ENCODE data around the gene RASSF5.

DNA sequence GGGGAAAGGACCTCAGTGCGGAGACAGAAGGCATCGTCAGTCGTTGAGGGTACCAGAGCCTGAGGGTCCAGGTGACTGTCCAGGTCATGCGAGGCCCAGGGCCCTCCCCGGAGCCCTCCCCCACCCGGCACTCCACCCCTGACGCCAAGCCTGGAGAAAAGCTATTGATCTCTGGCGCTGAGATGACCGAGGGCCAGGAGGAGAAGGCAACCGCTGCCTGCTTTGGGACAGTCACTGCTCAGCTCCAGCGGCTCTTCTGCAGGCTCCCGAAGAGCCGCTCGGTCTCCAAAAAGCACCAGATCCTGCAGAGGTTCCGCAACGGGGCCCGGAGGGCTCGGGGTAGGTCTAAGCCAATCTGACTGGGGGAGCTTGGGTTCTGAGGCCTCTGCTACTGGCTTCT lies 10.9 kb downstream of the RASSF5 start:
- TF ChIP-seq RCOR1 (conservative IDR thresholded peaks at IDR 0.05; ENCODE audit: low read depth, low read length) (no peak), CHD1 (IDR thresholded peaks at IDR 0.05; ENCODE audit: low read depth, low read length) (no peak), ZNF217 (IDR thresholded peaks at IDR 0.05) (no peak), JUND (IDR thresholded peaks at IDR 0.05; ENCODE audit: low read depth, low read length) (no peak), RAD21 (IDR thresholded peaks at IDR 0.05; ENCODE audit: insufficient read depth, low read depth, low read length) (no peak), KDM1A (IDR thresholded peaks at IDR 0.05; ENCODE audit: borderline replicate concordance) (no peak), EP300 (IDR thresholded peaks at IDR 0.05; ENCODE audit: borderline replicate concordance in 1 of 2, control insufficient read depth in 1 of 2, low read depth in 2 of 2, low read length in 2 of 2) (no peak)
- TF ChIP-seq, protein P1, sequence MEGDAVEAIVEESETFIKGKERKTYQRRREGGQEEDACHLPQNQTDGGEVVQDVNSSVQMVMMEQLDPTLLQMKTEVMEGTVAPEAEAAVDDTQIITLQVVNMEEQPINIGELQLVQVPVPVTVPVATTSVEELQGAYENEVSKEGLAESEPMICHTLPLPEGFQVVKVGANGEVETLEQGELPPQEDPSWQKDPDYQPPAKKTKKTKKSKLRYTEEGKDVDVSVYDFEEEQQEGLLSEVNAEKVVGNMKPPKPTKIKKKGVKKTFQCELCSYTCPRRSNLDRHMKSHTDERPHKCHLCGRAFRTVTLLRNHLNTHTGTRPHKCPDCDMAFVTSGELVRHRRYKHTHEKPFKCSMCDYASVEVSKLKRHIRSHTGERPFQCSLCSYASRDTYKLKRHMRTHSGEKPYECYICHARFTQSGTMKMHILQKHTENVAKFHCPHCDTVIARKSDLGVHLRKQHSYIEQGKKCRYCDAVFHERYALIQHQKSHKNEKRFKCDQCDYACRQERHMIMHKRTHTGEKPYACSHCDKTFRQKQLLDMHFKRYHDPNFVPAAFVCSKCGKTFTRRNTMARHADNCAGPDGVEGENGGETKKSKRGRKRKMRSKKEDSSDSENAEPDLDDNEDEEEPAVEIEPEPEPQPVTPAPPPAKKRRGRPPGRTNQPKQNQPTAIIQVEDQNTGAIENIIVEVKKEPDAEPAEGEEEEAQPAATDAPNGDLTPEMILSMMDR (IDR thresholded peaks at IDR 0.05 in 2 of 3, conservative IDR thresholded peaks at IDR 0.05 in 1 of 3; ENCODE audit: control insufficient read depth in 2 of 3, extremely low read depth in 1 of 3, insufficient read depth in 1 of 3, low read depth in 3 of 3, low read length in 3 of 3): no peak
- TF ChIP-seq, protein P2, sequence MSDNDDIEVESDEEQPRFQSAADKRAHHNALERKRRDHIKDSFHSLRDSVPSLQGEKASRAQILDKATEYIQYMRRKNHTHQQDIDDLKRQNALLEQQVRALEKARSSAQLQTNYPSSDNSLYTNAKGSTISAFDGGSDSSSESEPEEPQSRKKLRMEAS (IDR thresholded peaks at IDR 0.05; ENCODE audit: low read depth, low read length): no peak
- TF ChIP-seq, protein P3, sequence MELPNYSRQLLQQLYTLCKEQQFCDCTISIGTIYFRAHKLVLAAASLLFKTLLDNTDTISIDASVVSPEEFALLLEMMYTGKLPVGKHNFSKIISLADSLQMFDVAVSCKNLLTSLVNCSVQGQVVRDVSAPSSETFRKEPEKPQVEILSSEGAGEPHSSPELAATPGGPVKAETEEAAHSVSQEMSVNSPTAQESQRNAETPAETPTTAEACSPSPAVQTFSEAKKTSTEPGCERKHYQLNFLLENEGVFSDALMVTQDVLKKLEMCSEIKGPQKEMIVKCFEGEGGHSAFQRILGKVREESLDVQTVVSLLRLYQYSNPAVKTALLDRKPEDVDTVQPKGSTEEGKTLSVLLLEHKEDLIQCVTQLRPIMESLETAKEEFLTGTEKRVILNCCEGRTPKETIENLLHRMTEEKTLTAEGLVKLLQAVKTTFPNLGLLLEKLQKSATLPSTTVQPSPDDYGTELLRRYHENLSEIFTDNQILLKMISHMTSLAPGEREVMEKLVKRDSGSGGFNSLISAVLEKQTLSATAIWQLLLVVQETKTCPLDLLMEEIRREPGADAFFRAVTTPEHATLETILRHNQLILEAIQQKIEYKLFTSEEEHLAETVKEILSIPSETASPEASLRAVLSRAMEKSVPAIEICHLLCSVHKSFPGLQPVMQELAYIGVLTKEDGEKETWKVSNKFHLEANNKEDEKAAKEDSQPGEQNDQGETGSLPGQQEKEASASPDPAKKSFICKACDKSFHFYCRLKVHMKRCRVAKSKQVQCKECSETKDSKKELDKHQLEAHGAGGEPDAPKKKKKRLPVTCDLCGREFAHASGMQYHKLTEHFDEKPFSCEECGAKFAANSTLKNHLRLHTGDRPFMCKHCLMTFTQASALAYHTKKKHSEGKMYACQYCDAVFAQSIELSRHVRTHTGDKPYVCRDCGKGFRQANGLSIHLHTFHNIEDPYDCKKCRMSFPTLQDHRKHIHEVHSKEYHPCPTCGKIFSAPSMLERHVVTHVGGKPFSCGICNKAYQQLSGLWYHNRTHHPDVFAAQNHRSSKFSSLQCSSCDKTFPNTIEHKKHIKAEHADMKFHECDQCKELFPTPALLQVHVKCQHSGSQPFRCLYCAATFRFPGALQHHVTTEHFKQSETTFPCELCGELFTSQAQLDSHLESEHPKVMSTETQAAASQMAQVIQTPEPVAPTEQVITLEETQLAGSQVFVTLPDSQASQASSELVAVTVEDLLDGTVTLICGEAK (IDR thresholded peaks at IDR 0.05; ENCODE audit: borderline replicate concordance): no peak
